Liver (tissue), 9 donors: ENCODE results near the gene TMEM127. TPM values are rescaled to one million over a fixed set of nuclear protein-coding genes. Genes with fewer than 3 reads are reported as not detected.
A peak's percentile ranks its signal among the peaks of the same experiment; 100 is the strongest.
"Not testable (repeated sequence)": the region's sequence is repeated elsewhere in the genome, so short reads cannot be mapped to it uniquely, and the experiment has no call there.

Source experiments
- DNase-seq: peaks from one replicate; pipeline ENCODE4 v3.0.0-alpha.2; 2017; ENCODE audit warnings: low spot score
- H3K27ac ChIP-seq, 2 donors: one replicate each; pipeline ENCODE4 v1.7.0; 2013; ENCODE audit warnings: inconsistent platforms in 2 of 2, low read length in 2 of 2, control low read depth in 1 of 2, low read depth in 1 of 2, mild to moderate bottlenecking in 1 of 2
- H3K27me3 ChIP-seq, 4 donors: one replicate each; pipeline versions ENCODE4 v1.6.1 to v1.7.0; 2013; ENCODE audit warnings: low read length in 3 of 4, inconsistent platforms in 1 of 4, mild to moderate bottlenecking in 1 of 4, moderate library complexity in 1 of 4; ENCODE audit not compliant: control insufficient read depth in 4 of 4, insufficient read depth in 4 of 4
- H3K36me3 ChIP-seq, 4 donors: one replicate each; pipeline versions ENCODE4 v1.6.1 to v1.7.0; 2013; ENCODE audit warnings: low read length in 3 of 4, mild to moderate bottlenecking in 3 of 4, low read depth in 1 of 4, moderate library complexity in 1 of 4; ENCODE audit not compliant: control insufficient read depth in 4 of 4, insufficient read depth in 3 of 4
- H3K4me1 ChIP-seq, 4 donors: one replicate each; pipeline versions ENCODE4 v1.6.1 to v1.7.0; 2013; ENCODE audit warnings: low read length in 3 of 4, mild to moderate bottlenecking in 3 of 4, moderate library complexity in 1 of 4; ENCODE audit not compliant: control insufficient read depth in 4 of 4, insufficient read depth in 4 of 4
- H3K4me3 ChIP-seq, 3 donors: one replicate each; pipeline versions ENCODE4 v1.6.1 to v1.7.0; 2013; ENCODE audit warnings: low read length in 3 of 3, control low read depth in 1 of 3, low read depth in 1 of 3, mild to moderate bottlenecking in 1 of 3
- H3K9ac ChIP-seq, 2 donors: one replicate each; pipeline ENCODE4 v1.7.0; 2013; ENCODE audit warnings: low read length in 2 of 2, mild to moderate bottlenecking in 2 of 2, moderate library complexity in 2 of 2, control low read depth in 1 of 2, low read depth in 1 of 2
- H3K9me3 ChIP-seq, 4 donors: one replicate each; pipeline versions ENCODE4 v1.6.1 to v1.7.0; 2013; ENCODE audit warnings: low read length in 3 of 4; ENCODE audit not compliant: control insufficient read depth in 4 of 4
- EGR1 ChIP-seq, 2 donors: IDR thresholded peaks; 2 replicates each; pipeline ENCODE4 v1.6.1; 2016 to 2018; ENCODE audit warnings: antibody characterized with exemption in 2 of 2, low read depth in 2 of 2
- FOXA2 ChIP-seq: IDR thresholded peaks from 2 replicates; pipeline ENCODE4 v1.6.1; 2016; ENCODE audit warnings: antibody characterized with exemption
- HNF4A ChIP-seq, 2 donors: conservative IDR thresholded peaks; 2 replicates each; pipeline ENCODE4 v1.6.1; 2016; ENCODE audit warnings: antibody characterized with exemption in 2 of 2, mild to moderate bottlenecking in 2 of 2
- HNF4G ChIP-seq: IDR thresholded peaks from 2 replicates; pipeline ENCODE4 v1.6.1; 2016; ENCODE audit warnings: antibody characterized with exemption
- JUND ChIP-seq, 2 donors: IDR thresholded peaks; 2 replicates each; pipeline ENCODE4 v1.6.1; 2016; ENCODE audit warnings: antibody characterized with exemption in 2 of 2
- NR2F2 ChIP-seq: IDR thresholded peaks from 2 replicates; pipeline ENCODE4 v1.6.1; 2016; ENCODE audit warnings: antibody characterized with exemption
- RAD21 ChIP-seq, 2 donors: IDR thresholded peaks; 2 replicates each; pipeline ENCODE4 v1.6.1; 2016; ENCODE audit warnings: antibody characterized with exemption in 2 of 2, mild to moderate bottlenecking in 2 of 2
- RXRA ChIP-seq, 2 donors: IDR thresholded peaks; 2 replicates each; pipeline ENCODE4 v1.6.1; 2017 to 2018; ENCODE audit warnings: antibody characterized with exemption in 2 of 2, mild to moderate bottlenecking in 1 of 2
- SP1 ChIP-seq: IDR thresholded peaks from 2 replicates; pipeline ENCODE4 v1.6.1; 2018; ENCODE audit warnings: antibody characterized with exemption, mild to moderate bottlenecking
- TAF1 ChIP-seq: conservative IDR thresholded peaks from 2 replicates; pipeline ENCODE4 v1.6.1; 2016; ENCODE audit warnings: antibody characterized with exemption, mild to moderate bottlenecking
- YY1 ChIP-seq: IDR thresholded peaks from 2 replicates; pipeline ENCODE4 v1.6.1; 2016; ENCODE audit warnings: antibody characterized with exemption, mild to moderate bottlenecking
- WGBS: extraction: QIAGEN DNeasy Blood & Tissue Kit; methylation state at CpG from one replicate; pipeline ENCODE4 v1.1.7; 2013; 5-methylcytosine and 5-hydroxymethylcytosine counted together
- polyA plus RNA-seq, 2 donors: library from polyadenylated mRNA; stranded (reverse) in 1 of 2; unstranded in 1 of 2; fragments of 200-250 nt in 1 of 2; fragments of >200 nt in 1 of 2; fragmentation: Nextera tagmentation in 1 of 2; extraction: Ambion mirVana in 1 of 2; gene quantifications; one replicate each; pipeline versions ENCODE4 v1.2.1 to v1.2.3, GENCODE V29; 2013 to 2015
- total RNA-seq, 2 donors: library from RNA; depleted of rRNA; stranded (reverse); fragments of >200 nt; gene quantifications; one replicate each; pipeline ENCODE4 v1.2.3, GENCODE V29; 2014
- TF ChIP-seq, protein P1 (sequence below): IDR thresholded peaks from 2 replicates; pipeline ENCODE4 v1.6.1; 2016; ENCODE audit warnings: antibody characterized with exemption
- TF ChIP-seq, protein P2 (sequence below): IDR thresholded peaks from 2 replicates; pipeline ENCODE4 v1.6.1; 2016; ENCODE audit warnings: antibody characterized with exemption
- TF ChIP-seq, protein P3 (sequence below): fragments of 150-350 bp; IDR thresholded peaks from 2 replicates; pipeline ENCODE4 v1.5.1; 2017; ENCODE audit warnings: improper control_type of control experiment, low read depth, low read length; ENCODE audit not compliant: missing input control
- TF ChIP-seq, protein P4 (sequence below): IDR thresholded peaks from 2 replicates; pipeline ENCODE4 v1.6.1; 2016; ENCODE audit warnings: antibody characterized with exemption
- donor health status: healthy.
- donor health status: healthy.
- donor health status: healthy.
- donor health status: healthy.
- donor health status: healthy.

TMEM127 gene
- total and polyA plus RNA-seq, 4 donors = 11.2 to 27.5 (median 18.4) TPM

DNA sequence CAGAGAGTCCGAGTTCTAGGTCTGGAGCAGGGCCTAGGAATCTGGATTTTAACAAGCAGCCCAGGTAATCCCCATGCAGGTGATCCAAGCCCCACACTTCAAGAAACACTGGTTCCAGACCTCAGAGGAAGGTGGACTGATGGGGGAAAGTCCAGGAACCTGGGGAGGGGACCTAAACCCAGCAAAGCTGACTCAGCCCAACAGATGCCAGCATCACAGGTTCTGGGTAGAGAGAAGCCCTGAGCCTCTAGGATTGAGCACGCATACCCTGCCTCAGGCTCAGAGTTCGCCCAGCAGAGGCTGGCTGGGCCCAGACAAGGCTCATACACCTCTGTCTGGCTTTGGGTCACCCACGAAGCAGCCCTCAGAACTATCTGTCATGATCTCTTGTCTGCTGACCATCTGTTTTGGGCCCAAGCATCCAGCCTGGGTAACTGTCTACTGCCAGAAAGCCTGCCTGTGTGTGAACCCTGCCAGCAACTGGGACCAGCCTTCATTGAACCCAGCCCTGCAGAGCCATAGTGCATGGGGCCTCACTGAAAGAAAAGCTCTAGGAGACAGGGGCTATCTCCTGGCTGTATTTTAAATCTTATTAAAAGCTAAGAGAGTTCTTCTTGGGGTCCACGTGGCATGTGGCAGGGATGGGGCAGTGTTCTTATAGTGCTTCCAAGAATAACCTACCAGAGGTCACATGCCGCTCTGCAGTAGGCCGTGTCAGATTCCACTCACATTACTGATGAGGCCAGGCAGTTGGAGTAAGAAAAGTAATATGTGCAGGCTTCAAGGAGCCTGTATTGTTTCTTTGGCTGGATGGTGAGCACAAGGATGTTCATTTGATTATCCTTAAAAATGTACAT, 7.4 kb downstream of the TMEM127 start (continued):
- TF ChIP-seq, protein P1, sequence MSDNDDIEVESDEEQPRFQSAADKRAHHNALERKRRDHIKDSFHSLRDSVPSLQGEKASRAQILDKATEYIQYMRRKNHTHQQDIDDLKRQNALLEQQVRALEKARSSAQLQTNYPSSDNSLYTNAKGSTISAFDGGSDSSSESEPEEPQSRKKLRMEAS = no peak

DNA sequence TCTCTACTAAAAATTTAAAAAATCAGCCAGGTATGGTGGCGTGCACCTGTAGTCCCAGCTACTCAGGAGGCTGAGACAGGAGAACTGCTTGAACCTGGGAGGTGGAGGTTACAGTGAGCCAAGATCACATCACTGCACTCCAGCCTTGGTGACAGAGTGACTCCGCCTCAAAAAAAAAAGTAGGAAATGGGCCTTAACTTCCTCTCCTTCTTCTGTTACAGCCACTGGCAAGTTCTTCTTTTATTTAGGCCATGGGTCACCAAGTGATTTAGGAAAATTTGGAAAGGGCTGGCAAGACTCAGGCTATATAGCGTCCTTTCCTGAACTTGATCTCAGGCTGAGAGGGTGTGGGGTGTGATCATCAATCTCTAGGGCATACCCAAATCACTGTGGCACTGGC, 8.1 kb downstream of the TMEM127 start:
- H3K9ac ChIP-seq, H3K27me3 ChIP-seq, H3K9me3 ChIP-seq, H3K4me3 ChIP-seq, DNase-seq: not testable (repeated sequence)
- Histone ChIP-seq H3K4me1 (peaks cover 18 to 56% (median 47%) of the 10 kb centered on the region in 4 donors), H3K27ac (peak overlapping the region; percentile 10 to 44), H3K36me3 (peaks cover 7 to 19% (median 11%) of the 10 kb centered on the region in 4 donors)
- 85% methylated on average over 3 of the region's 3 CpGs for WGBS
- TF ChIP-seq SP1 = peak; percentile 8
- peak in 1 of 2 donors; percentile 21 for TF ChIP-seq RXRA (IDR thresholded peaks at IDR 0.05)

DNA sequence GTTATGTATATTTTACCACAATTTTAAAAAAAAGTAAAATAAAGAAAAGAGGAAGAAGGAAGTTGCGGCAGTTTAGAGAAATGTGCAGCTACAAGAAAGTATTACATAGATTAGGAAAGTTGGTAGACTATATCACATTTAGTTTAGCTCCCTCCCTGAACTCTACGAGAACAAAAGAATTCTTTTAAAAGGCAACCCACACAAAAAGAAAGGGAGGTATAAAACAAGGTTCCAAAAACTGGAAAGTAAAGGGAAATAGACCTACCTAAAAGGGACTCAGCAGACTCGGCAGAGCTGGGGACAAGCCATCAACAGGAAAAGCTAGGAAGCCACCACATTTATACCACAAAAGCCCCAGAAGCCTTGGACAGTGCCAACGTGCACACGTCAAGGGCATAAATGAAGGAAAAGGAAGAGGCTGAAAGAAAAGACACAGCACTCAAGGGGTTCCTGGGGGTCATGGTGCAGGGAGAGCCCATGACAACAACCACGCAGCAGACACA, 9.1 kb downstream of the TMEM127 start:
- Histone ChIP-seq H3K4me1 (peaks cover 16 to 55% (median 44%) of the 10 kb centered on the region in 4 donors), H3K4me3 (no peak overlapping the region), H3K27me3 (no peaks in the 10 kb centered on the region), H3K9me3 (no peaks in the 10 kb centered on the region), H3K36me3 (peaks cover 12 to 25% (median 21%) of the 10 kb centered on the region in 4 donors), H3K9ac (no peak overlapping the region), H3K27ac (peak overlapping the region in 1 of 2 donors; percentile 32)
- no peak for DNase-seq
- TF ChIP-seq RAD21 (IDR thresholded peaks at IDR 0.05) (no peak), SP1 (no peak), NR2F2 (no peak), FOXA2 (no peak), EGR1 (IDR thresholded peaks at IDR 0.05; ENCODE audit: low read depth in 2 of 2) (no peak), TAF1 (no peak), HNF4G (no peak), HNF4A (conservative IDR thresholded peaks at IDR 0.05) (no peak), RXRA (IDR thresholded peaks at IDR 0.05) (no peak), YY1 (no peak), JUND (IDR thresholded peaks at IDR 0.05) (no peak)
- TF ChIP-seq, protein P1 = no peak
- TF ChIP-seq, protein P2, sequence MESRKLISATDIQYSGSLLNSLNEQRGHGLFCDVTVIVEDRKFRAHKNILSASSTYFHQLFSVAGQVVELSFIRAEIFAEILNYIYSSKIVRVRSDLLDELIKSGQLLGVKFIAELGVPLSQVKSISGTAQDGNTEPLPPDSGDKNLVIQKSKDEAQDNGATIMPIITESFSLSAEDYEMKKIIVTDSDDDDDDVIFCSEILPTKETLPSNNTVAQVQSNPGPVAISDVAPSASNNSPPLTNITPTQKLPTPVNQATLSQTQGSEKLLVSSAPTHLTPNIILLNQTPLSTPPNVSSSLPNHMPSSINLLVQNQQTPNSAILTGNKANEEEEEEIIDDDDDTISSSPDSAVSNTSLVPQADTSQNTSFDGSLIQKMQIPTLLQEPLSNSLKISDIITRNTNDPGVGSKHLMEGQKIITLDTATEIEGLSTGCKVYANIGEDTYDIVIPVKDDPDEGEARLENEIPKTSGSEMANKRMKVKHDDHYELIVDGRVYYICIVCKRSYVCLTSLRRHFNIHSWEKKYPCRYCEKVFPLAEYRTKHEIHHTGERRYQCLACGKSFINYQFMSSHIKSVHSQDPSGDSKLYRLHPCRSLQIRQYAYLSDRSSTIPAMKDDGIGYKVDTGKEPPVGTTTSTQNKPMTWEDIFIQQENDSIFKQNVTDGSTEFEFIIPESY = no peak
- TF ChIP-seq, protein P3, sequence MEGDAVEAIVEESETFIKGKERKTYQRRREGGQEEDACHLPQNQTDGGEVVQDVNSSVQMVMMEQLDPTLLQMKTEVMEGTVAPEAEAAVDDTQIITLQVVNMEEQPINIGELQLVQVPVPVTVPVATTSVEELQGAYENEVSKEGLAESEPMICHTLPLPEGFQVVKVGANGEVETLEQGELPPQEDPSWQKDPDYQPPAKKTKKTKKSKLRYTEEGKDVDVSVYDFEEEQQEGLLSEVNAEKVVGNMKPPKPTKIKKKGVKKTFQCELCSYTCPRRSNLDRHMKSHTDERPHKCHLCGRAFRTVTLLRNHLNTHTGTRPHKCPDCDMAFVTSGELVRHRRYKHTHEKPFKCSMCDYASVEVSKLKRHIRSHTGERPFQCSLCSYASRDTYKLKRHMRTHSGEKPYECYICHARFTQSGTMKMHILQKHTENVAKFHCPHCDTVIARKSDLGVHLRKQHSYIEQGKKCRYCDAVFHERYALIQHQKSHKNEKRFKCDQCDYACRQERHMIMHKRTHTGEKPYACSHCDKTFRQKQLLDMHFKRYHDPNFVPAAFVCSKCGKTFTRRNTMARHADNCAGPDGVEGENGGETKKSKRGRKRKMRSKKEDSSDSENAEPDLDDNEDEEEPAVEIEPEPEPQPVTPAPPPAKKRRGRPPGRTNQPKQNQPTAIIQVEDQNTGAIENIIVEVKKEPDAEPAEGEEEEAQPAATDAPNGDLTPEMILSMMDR = no peak
- TF ChIP-seq, protein P4, sequence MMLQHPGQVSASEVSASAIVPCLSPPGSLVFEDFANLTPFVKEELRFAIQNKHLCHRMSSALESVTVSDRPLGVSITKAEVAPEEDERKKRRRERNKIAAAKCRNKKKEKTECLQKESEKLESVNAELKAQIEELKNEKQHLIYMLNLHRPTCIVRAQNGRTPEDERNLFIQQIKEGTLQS = no peak
- 82% methylated on average over 6 of the region's 6 CpGs for WGBS
